Testis (tissue), 3 donors: ENCODE results near the gene SYT1. TPM values are rescaled to one million over a fixed set of nuclear protein-coding genes. Genes with fewer than 3 reads are reported as not detected.

Experiments used
- DNase-seq: peaks from one replicate; pipeline ENCODE4 v3.0.0-alpha.2; 2019
- H3K27ac ChIP-seq, 2 donors: fragments of 200-600 bp; sonication (generic); one replicate each; pipeline ENCODE4 v1.5.1; 2019
- H3K27me3 ChIP-seq: fragments of 200-600 bp; sonication (generic); one replicate; pipeline ENCODE4 v1.5.1; 2019
- H3K36me3 ChIP-seq: fragments of 200-600 bp; sonication (generic); one replicate; pipeline ENCODE4 v1.5.1; 2017; ENCODE audit warnings: low read depth; ENCODE audit errors: missing control alignments
- H3K4me1 ChIP-seq: fragments of 200-600 bp; sonication (generic); one replicate; pipeline ENCODE4 v1.5.1; 2019
- H3K4me3 ChIP-seq, 2 donors: fragments of 200-600 bp; sonication (generic); one replicate each; pipeline ENCODE4 v1.5.1; 2017 to 2019
- H3K9me3 ChIP-seq: fragments of 200-600 bp; sonication (generic); one replicate; pipeline ENCODE4 v1.5.1; 2017
- POLR2A ChIP-seq: fragments of 450-650 bp; IDR thresholded peaks from one replicate; pipeline ENCODE4 v1.6.1; 2017; ENCODE audit warnings: antibody characterized with exemption, mild to moderate bottlenecking, moderate library complexity
- WGBS, 2 donors: methylation state at CpG; one replicate each; pipeline ENCODE4 v1.1.5; 2018; 5-methylcytosine and 5-hydroxymethylcytosine counted together
- intact Hi-C: fragments of 100-400 bp; cut with DNase I; formaldehyde crosslinking; loops from one replicate; pipeline ENCODE4 v1.15.1; 2023; ENCODE audit warnings: low total_unique reads
- polyA plus RNA-seq: library from polyadenylated mRNA; stranded (reverse); fragments of 350-450 nt; fragmentation: Illumina TruSeq; extraction: RNeasy Lipid Tissue Mini Kit (QIAGEN cat#74804); gene quantifications from one replicate; pipeline ENCODE4 v1.2.3, GENCODE V29; 2014; ENCODE audit warnings: low read depth, low replicate concordance; ENCODE audit not compliant: insufficient read depth
- total RNA-seq, 2 donors: library from RNA; depleted of rRNA; stranded (reverse); fragments of >200 nt; gene quantifications; one replicate each; pipeline ENCODE4 v1.2.3, GENCODE V29; 2016
- TF ChIP-seq, protein P1 (sequence below), 3 experiments: fragments of 450-650 bp in 2 of 3; fragments of 200-600 bp in 1 of 3; sonication (generic) in 1 of 3; IDR thresholded peaks; one replicate each; pipeline ENCODE4 v1.5.1; 2016 to 2019; ENCODE audit warnings: antibody characterized with exemption in 3 of 3, mild to moderate bottlenecking in 2 of 3, moderate library complexity in 1 of 3

Gene SYT1
- total and polyA plus RNA-seq, 3 donors from 2014 or later, result 1.1 to 1.7 (median 1.3) TPM

DNA sequence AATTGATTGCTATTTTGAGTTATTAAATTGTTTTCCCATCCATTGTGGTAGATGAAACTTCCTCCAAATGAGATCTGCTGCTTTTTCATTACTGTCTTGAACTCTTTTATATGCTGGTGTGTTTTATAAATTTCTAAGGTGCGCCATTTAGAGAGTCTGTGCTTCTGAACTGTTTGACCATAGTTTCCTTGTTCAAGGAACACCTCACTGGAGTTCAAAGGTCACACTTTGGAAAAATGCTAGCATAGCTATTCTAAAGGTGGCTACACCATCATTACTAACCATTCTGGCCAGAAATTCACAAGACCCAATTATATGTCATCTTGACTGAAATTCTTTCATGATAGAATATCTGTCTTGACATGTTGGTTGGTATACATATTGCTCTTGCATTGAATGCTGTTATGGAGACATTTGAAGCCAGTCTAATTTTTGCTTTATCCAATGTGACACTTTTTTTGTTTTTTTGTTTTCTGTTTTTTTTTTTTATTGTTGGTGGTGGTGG lies 556.7 kb downstream of the SYT1 start:
- H3K27me3 ChIP-seq, result no peaks in the 10 kb centered on the region
- H3K9me3 ChIP-seq, result no peaks in the 10 kb centered on the region
- no peak overlapping the region for H3K27ac ChIP-seq
- no peak for DNase-seq
- 85 to 95% methylated on average over 1 of the region's 1 CpG for WGBS, 2 donors
- TF ChIP-seq, protein P1, sequence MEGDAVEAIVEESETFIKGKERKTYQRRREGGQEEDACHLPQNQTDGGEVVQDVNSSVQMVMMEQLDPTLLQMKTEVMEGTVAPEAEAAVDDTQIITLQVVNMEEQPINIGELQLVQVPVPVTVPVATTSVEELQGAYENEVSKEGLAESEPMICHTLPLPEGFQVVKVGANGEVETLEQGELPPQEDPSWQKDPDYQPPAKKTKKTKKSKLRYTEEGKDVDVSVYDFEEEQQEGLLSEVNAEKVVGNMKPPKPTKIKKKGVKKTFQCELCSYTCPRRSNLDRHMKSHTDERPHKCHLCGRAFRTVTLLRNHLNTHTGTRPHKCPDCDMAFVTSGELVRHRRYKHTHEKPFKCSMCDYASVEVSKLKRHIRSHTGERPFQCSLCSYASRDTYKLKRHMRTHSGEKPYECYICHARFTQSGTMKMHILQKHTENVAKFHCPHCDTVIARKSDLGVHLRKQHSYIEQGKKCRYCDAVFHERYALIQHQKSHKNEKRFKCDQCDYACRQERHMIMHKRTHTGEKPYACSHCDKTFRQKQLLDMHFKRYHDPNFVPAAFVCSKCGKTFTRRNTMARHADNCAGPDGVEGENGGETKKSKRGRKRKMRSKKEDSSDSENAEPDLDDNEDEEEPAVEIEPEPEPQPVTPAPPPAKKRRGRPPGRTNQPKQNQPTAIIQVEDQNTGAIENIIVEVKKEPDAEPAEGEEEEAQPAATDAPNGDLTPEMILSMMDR (IDR thresholded peaks at IDR 0.05), result no peak
- TF ChIP-seq POLR2A, result no peak
- no peak overlapping the region for H3K4me3 ChIP-seq
- peaks cover 10% of the 10 kb centered on the region for H3K4me1 ChIP-seq
- H3K36me3 ChIP-seq, result no peaks in the 10 kb centered on the region
- intact Hi-C loops, result no loop called here

DNA sequence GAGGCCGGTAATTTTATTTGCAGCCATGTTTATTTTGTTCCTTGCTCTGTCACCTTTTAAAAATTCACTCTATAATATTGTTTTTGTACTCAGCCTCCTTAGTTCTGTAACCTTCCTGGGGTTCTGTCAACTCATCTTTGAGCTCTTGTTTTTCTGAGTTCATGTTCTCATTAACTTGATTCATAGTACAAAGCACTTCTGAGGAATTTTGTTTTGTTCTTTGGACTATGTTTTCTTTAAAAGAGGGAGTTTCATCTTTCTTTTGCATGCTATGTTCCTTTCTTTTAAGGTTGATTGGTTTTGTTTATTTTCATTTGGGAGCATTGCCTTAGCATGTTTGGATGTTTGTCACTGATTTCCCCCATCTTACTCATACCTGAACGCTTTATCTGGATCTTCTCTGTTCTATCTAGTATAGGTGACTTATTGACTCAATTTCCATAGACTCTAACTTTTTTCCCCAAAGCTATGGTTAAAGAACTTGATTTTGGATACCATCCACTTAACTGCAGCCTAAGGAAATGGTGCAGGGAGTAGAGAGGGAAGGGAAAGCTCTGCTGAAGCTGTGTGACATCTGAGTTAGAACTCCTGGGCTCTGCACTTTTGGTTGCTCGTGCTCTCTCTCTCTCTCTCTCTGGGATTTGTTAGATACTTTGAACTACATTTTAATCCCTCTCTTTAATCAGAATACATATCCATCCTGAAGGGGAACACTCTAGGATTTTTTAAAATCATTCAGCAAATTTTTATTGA lies 557.7 kb downstream of the SYT1 start:
- H3K27ac ChIP-seq, result peak overlapping the region in 1 of 2 donors; percentile 3
- no peaks in the 10 kb centered on the region for H3K27me3 ChIP-seq
- H3K4me3 ChIP-seq, result no peak overlapping the region
- no peak for DNase-seq
- TF ChIP-seq POLR2A, result no peak
- TF ChIP-seq, protein P1 (IDR thresholded peaks at IDR 0.05), result no peak
- intact Hi-C loops, result no loop called here
- H3K9me3 ChIP-seq, result no peaks in the 10 kb centered on the region
- H3K36me3 ChIP-seq, result no peaks in the 10 kb centered on the region
- whole genome bisulfite sequencing, 2 donors, result 62 to 74% methylated on average over 3 of the region's 3 CpGs
- peaks cover 10% of the 10 kb centered on the region for H3K4me1 ChIP-seq

DNA sequence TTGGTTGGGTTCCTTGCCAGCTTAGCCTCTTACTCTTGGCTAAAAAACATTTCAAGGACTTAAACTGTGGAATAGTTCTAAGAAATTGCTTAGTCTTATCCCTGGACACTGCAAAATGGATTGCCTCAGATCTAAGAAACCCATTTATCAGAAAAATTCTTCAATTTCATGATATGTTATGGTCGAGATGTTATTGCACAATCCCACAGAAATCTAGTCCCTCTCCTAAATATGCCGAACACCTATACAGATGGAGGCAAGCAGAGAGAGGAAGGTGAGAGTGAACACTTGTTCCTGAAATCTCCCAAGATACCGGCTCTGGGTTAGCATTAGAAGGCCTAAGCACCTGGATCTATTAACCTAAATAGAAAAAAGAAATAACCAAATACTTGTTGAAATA lies 559.0 kb downstream of the SYT1 start:
- Histone ChIP-seq H3K27me3 (no peaks in the 10 kb centered on the region), H3K4me3 (no peak overlapping the region), H3K9me3 (no peaks in the 10 kb centered on the region), H3K36me3 (no peaks in the 10 kb centered on the region), H3K27ac (no peak overlapping the region), H3K4me1 (peaks cover 10% of the 10 kb centered on the region)
- DNase-seq, result no peak
- WGBS, 2 donors, result 90 to 93% methylated on average over 3 of the region's 3 CpGs
- intact Hi-C loops, result no loop called here
- TF ChIP-seq POLR2A, result no peak
- TF ChIP-seq, protein P1 (IDR thresholded peaks at IDR 0.05), result no peak

DNA sequence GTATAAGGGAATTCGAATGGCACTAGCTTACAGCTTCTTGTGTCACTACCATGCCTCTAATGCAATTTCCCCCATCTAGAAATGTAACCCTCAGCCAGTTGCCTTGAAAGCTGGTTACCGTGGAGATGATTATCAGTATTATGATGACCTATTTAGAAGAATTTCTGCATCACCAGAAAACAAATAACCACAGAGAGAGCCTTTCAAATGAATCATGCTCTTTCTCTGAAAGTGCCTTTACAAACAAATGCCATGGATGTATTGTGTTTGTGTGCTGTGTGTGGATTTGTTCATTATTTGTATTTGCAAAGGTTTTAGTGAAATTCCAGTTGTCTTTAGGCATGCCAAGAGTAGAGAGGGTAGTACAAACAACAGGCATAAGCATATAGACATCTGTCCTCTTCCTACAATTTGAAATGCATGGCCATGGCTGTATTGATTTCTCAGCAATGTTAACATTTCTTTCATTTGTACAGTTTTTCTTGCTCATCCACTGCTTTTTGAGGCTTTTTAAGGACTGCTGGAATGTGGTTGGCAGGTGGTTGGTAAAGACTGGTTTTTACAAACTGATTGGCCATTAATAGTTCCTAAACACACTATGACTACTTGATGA lies 559.6 kb downstream of the SYT1 start:
- intact Hi-C loops, result no loop called here

More for the DNA sequence above, 559.6 kb downstream of the SYT1 start:
- H3K27ac ChIP-seq, result no peak overlapping the region
- DNase-seq, result no peak
- H3K27me3 ChIP-seq, result no peaks in the 10 kb centered on the region
- H3K4me3 ChIP-seq, result no peak overlapping the region
- no peak for TF ChIP-seq POLR2A
- TF ChIP-seq, protein P1 (IDR thresholded peaks at IDR 0.05), result no peak
- 60% methylated on average over 2 of the region's 2 CpGs for WGBS, 2 donors
- H3K4me1 ChIP-seq, result peaks cover 10% of the 10 kb centered on the region
- no peaks in the 10 kb centered on the region for H3K36me3 ChIP-seq
- no peaks in the 10 kb centered on the region for H3K9me3 ChIP-seq
